ENCODE data around the gene TAS2R1. TPM values are rescaled to one million over a fixed set of nuclear protein-coding genes. Genes with fewer than 3 reads are reported as not detected.

TAS2R1 gene
- total RNA-seq (2022; extraction: Qiagen RNA extraction; ENCODE audit: low read depth): not detected in 5 replicates

GRCh38 chr5:9630251-9630650 is at the start of gene TAS2R1:
TSS of gene TAS2R1 (minus strand) at chr5:9630351. CDS start at chr5:9630032, 319 bp downstream.

Other genes starting within 250 kb of the TAS2R1 start
- not detected in 5 replicates for gene SEMA5A, start 84.3 kb downstream of the TAS2R1 start, total RNA-seq (2022; extraction: Qiagen RNA extraction; ENCODE audit: low read depth)